ENCODE results near the gene REXO1.

- no peak for TF ChIP-seq CTCF (IDR thresholded peaks at IDR 0.05)
- TF ChIP-seq POLR2A (IDR thresholded peaks at IDR 0.05): no peak
- no peak for TF ChIP-seq EP300 (IDR thresholded peaks at IDR 0.05; ENCODE audit: low read depth)
Measured at GRCh38 chr19:1799695-1800342, 48.5 kb downstream of the REXO1 start.

Data from transverse colon (tissue), 3 donors.